ENCODE data around the gene RFC3.
"Not testable (repeated sequence)": the region's sequence is repeated elsewhere in the genome, so short reads cannot be mapped to it uniquely, and the experiment has no call there.

Gene RFC3

GRCh38 chr13:33812829-33813228 lies 5.1 kb upstream of the RFC3 start:
- not testable (repeated sequence) for DNase-seq

- DNase-seq, result no peak
Measured at GRCh38 chr13:33815011-33815550, 2.9 kb upstream of the RFC3 start.

GRCh38 chr13:33816912-33817311 lies 1.0 kb upstream of the RFC3 start:
- no peak for DNase-seq

- DNase-seq, result no peak
Measured at GRCh38 chr13:33817513-33817900, 442 bp upstream of the RFC3 start.

- no peak for DNase-seq
Measured at GRCh38 chr13:33825083-33825482, 7.1 kb downstream of the RFC3 start.

- no peak for DNase-seq
Measured at GRCh38 chr13:33827139-33827538, 9.2 kb downstream of the RFC3 start.

GRCh38 chr13:33828431-33829129 lies 10.6 kb downstream of the RFC3 start:
- DNase-seq, result no peak

- DNase-seq, result no peak
Measured at GRCh38 chr13:33832872-33833271, 14.9 kb downstream of the RFC3 start.

GRCh38 chr13:33838647-33839046 lies 20.7 kb downstream of the RFC3 start:
- no peak for DNase-seq

GRCh38 chr13:33840402-33840801 lies 22.5 kb downstream of the RFC3 start:
- no peak for DNase-seq

GRCh38 chr13:33842207-33842606 lies 24.3 kb downstream of the RFC3 start:
- DNase-seq, result no peak

GRCh38 chr13:33842986-33843385 lies 25.0 kb downstream of the RFC3 start:
- DNase-seq, result no peak

- DNase-seq, result no peak
Measured at GRCh38 chr13:33845572-33846302, 27.8 kb downstream of the RFC3 start.

GRCh38 chr13:33846303-33847062 lies 28.5 kb downstream of the RFC3 start:
- no peak for DNase-seq

GRCh38 chr13:33849211-33849610 lies 31.3 kb downstream of the RFC3 start:
- DNase-seq, result no peak

GRCh38 chr13:33855371-33855895 lies 37.5 kb downstream of the RFC3 start:
- no peak for DNase-seq

GRCh38 chr13:33859691-33860303 lies 41.8 kb downstream of the RFC3 start:
- DNase-seq, result no peak

GRCh38 chr13:33860526-33860925 lies 42.6 kb downstream of the RFC3 start:
- no peak for DNase-seq

- DNase-seq, result no peak
Measured at GRCh38 chr13:33862016-33862415, 44.1 kb downstream of the RFC3 start.

- no peak for DNase-seq
Measured at GRCh38 chr13:33863188-33863789, 45.3 kb downstream of the RFC3 start.

GRCh38 chr13:33865945-33866344 lies 48.0 kb downstream of the RFC3 start:
- DNase-seq, result no peak

GRCh38 chr13:33867472-33867871 lies 49.5 kb downstream of the RFC3 start:
- DNase-seq, result no peak
